ENCODE measurements around the gene MYT1. TPM values are rescaled to one million over a fixed set of nuclear protein-coding genes. Genes with fewer than 3 reads are reported as not detected.

MYT1 gene
- total and polyA plus RNA-seq, 2 of the 8 experiments (the other 6 are each of a cell fraction or from before 2014, with no cell fraction given) = 0.63 to 2.0 TPM

DNA sequence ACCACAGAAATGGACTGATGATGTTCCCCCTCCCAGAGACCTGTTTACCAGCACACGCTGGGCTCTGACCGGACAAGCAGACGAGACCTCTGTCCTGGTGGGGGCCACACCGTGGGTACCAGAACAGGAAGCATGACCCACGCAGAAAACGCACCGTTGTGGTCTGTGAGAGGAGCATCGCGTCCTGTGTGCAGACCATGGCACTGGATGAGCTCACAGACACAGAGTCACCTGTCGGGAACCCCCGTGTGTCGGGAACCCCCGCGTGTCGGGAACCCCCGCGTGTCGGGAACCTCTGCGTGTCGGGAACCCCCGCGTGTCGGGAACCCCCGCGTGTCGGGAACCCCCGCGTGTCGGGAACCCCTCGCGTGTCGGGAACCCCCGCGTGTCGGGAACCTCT is 37.4 kb downstream of the MYT1 start (continued):
- TF ChIP-seq, protein P1, sequence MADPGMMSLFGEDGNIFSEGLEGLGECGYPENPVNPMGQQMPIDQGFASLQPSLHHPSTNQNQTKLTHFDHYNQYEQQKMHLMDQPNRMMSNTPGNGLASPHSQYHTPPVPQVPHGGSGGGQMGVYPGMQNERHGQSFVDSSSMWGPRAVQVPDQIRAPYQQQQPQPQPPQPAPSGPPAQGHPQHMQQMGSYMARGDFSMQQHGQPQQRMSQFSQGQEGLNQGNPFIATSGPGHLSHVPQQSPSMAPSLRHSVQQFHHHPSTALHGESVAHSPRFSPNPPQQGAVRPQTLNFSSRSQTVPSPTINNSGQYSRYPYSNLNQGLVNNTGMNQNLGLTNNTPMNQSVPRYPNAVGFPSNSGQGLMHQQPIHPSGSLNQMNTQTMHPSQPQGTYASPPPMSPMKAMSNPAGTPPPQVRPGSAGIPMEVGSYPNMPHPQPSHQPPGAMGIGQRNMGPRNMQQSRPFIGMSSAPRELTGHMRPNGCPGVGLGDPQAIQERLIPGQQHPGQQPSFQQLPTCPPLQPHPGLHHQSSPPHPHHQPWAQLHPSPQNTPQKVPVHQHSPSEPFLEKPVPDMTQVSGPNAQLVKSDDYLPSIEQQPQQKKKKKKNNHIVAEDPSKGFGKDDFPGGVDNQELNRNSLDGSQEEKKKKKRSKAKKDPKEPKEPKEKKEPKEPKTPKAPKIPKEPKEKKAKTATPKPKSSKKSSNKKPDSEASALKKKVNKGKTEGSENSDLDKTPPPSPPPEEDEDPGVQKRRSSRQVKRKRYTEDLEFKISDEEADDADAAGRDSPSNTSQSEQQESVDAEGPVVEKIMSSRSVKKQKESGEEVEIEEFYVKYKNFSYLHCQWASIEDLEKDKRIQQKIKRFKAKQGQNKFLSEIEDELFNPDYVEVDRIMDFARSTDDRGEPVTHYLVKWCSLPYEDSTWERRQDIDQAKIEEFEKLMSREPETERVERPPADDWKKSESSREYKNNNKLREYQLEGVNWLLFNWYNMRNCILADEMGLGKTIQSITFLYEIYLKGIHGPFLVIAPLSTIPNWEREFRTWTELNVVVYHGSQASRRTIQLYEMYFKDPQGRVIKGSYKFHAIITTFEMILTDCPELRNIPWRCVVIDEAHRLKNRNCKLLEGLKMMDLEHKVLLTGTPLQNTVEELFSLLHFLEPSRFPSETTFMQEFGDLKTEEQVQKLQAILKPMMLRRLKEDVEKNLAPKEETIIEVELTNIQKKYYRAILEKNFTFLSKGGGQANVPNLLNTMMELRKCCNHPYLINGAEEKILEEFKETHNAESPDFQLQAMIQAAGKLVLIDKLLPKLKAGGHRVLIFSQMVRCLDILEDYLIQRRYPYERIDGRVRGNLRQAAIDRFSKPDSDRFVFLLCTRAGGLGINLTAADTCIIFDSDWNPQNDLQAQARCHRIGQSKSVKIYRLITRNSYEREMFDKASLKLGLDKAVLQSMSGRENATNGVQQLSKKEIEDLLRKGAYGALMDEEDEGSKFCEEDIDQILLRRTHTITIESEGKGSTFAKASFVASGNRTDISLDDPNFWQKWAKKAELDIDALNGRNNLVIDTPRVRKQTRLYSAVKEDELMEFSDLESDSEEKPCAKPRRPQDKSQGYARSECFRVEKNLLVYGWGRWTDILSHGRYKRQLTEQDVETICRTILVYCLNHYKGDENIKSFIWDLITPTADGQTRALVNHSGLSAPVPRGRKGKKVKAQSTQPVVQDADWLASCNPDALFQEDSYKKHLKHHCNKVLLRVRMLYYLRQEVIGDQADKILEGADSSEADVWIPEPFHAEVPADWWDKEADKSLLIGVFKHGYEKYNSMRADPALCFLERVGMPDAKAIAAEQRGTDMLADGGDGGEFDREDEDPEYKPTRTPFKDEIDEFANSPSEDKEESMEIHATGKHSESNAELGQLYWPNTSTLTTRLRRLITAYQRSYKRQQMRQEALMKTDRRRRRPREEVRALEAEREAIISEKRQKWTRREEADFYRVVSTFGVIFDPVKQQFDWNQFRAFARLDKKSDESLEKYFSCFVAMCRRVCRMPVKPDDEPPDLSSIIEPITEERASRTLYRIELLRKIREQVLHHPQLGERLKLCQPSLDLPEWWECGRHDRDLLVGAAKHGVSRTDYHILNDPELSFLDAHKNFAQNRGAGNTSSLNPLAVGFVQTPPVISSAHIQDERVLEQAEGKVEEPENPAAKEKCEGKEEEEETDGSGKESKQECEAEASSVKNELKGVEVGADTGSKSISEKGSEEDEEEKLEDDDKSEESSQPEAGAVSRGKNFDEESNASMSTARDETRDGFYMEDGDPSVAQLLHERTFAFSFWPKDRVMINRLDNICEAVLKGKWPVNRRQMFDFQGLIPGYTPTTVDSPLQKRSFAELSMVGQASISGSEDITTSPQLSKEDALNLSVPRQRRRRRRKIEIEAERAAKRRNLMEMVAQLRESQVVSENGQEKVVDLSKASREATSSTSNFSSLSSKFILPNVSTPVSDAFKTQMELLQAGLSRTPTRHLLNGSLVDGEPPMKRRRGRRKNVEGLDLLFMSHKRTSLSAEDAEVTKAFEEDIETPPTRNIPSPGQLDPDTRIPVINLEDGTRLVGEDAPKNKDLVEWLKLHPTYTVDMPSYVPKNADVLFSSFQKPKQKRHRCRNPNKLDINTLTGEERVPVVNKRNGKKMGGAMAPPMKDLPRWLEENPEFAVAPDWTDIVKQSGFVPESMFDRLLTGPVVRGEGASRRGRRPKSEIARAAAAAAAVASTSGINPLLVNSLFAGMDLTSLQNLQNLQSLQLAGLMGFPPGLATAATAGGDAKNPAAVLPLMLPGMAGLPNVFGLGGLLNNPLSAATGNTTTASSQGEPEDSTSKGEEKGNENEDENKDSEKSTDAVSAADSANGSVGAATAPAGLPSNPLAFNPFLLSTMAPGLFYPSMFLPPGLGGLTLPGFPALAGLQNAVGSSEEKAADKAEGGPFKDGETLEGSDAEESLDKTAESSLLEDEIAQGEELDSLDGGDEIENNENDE (IDR thresholded peaks at IDR 0.05; ENCODE audit: insufficient replicate concordance, low read length) = no peak
- TF ChIP-seq POLR2A (IDR thresholded peaks at IDR 0.05; ENCODE audit: control extremely low read depth in 1 of 2, low read depth in 2 of 2, low read length in 2 of 2) = no peak
- no peak for TF ChIP-seq ZNF274 (IDR thresholded peaks at IDR 0.05; ENCODE audit: borderline replicate concordance, extremely low read depth, low read length)
- TF ChIP-seq CEBPB (IDR thresholded peaks at IDR 0.05; ENCODE audit: low read depth, low read length) = no peak
- no peak for TF ChIP-seq GTF2F1 (IDR thresholded peaks at IDR 0.05; ENCODE audit: borderline replicate concordance, low read depth, low read length)
- TF ChIP-seq, protein P2, sequence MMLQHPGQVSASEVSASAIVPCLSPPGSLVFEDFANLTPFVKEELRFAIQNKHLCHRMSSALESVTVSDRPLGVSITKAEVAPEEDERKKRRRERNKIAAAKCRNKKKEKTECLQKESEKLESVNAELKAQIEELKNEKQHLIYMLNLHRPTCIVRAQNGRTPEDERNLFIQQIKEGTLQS (IDR thresholded peaks at IDR 0.05; ENCODE audit: insufficient read depth, low read depth, low read length) = no peak
- TF ChIP-seq HDAC6 (IDR thresholded peaks at IDR 0.05; ENCODE audit: low read depth, low read length) = no peak
- TF ChIP-seq POU5F1 (IDR thresholded peaks at IDR 0.05; ENCODE audit: low read depth, low read length) = no peak
- no peak for TF ChIP-seq CBX8 (IDR thresholded peaks at IDR 0.05; ENCODE audit: borderline replicate concordance, low read depth, low read length)
- TF ChIP-seq TAF7 (optimal IDR thresholded peaks at IDR 0.05; ENCODE audit: borderline replicate concordance, low read depth, low read length) = no peak

Measured in H1 (cell line).